Measurements from ENCODE around the gene C1QTNF8.
A peak's percentile ranks its signal among the peaks of the same experiment; 100 is the strongest.

Gene C1QTNF8

GRCh38 chr16:1126586-1126985 lies 30.5 kb upstream of the C1QTNF8 start:
- DNase-seq: no peak

- no peak for DNase-seq
Measured at GRCh38 chr16:1126044-1126443, 30.0 kb upstream of the C1QTNF8 start.

GRCh38 chr16:1125471-1125870 lies 29.4 kb upstream of the C1QTNF8 start:
- peak; percentile 7 for DNase-seq

GRCh38 chr16:1124795-1125194 lies 28.8 kb upstream of the C1QTNF8 start:
- no peak for DNase-seq

- no peak for DNase-seq
Measured at GRCh38 chr16:1124291-1124690, 28.2 kb upstream of the C1QTNF8 start.

- DNase-seq: no peak
Measured at GRCh38 chr16:1123525-1124230, 27.6 kb upstream of the C1QTNF8 start.

- no peak for DNase-seq
Measured at GRCh38 chr16:1122398-1122765, 26.3 kb upstream of the C1QTNF8 start.

GRCh38 chr16:1121601-1122397 lies 25.8 kb upstream of the C1QTNF8 start:
- no peak for DNase-seq

- DNase-seq: no peak
Measured at GRCh38 chr16:1121009-1121408, 25.0 kb upstream of the C1QTNF8 start.

- DNase-seq: no peak
Measured at GRCh38 chr16:1120577-1120941, 24.5 kb upstream of the C1QTNF8 start.

- DNase-seq: no peak
Measured at GRCh38 chr16:1119766-1120576, 23.9 kb upstream of the C1QTNF8 start.

- DNase-seq: no peak
Measured at GRCh38 chr16:1119129-1119528, 23.1 kb upstream of the C1QTNF8 start.

- no peak for DNase-seq
Measured at GRCh38 chr16:1117926-1118325, 21.9 kb upstream of the C1QTNF8 start.

- no peak for DNase-seq
Measured at GRCh38 chr16:1117176-1117900, 21.3 kb upstream of the C1QTNF8 start.

GRCh38 chr16:1116693-1117077 lies 20.6 kb upstream of the C1QTNF8 start:
- DNase-seq: no peak

GRCh38 chr16:1113889-1114526 lies 18.0 kb upstream of the C1QTNF8 start:
- DNase-seq: no peak

- DNase-seq: no peak
Measured at GRCh38 chr16:1113489-1113888, 17.4 kb upstream of the C1QTNF8 start.

GRCh38 chr16:1112506-1113184 lies 16.6 kb upstream of the C1QTNF8 start:
- DNase-seq: no peak

- no peak for DNase-seq
Measured at GRCh38 chr16:1109648-1110047, 13.6 kb upstream of the C1QTNF8 start.

- DNase-seq: peak; percentile 18
Measured at GRCh38 chr16:1108299-1109252, 12.5 kb upstream of the C1QTNF8 start.

GRCh38 chr16:1107731-1108130 lies 11.7 kb upstream of the C1QTNF8 start:
- no peak for DNase-seq
